ENCODE data around the gene RAD51B.

GRCh38 chr14:68722186-68722585 lies 902.6 kb downstream of the RAD51B start:
- TF ChIP-seq CTCF (optimal IDR thresholded peaks at IDR 0.05 in 1 of 3, IDR thresholded peaks at IDR 0.05 in 1 of 3, conservative IDR thresholded peaks at IDR 0.05 in 1 of 3; ENCODE audit: extremely low read depth in 1 of 3, insufficient read depth in 2 of 3, low read length in 3 of 3): no peak
- TF ChIP-seq EZH2 (IDR thresholded peaks at IDR 0.05; ENCODE audit: low read length): no peak

Measured in keratinocyte (primary cell).